ENCODE data around the gene GHRH.

DNA sequence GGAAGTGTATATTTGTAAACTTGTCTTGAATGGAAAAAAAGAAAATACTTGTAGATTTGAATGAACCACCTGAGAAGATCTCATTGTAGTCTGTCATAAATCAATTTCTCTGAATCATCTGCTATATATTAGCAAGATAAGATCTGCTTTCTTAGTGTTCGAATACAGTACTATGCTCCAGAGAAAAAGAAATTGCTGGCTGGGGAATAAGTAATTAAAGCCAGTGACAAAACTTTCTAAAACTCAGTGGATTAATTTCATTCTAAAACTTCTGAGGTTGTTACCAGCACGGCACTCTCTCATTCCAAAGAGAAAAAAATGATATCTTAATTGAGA is 59.8 kb downstream of the GHRH start:
- TF ChIP-seq, protein P1, sequence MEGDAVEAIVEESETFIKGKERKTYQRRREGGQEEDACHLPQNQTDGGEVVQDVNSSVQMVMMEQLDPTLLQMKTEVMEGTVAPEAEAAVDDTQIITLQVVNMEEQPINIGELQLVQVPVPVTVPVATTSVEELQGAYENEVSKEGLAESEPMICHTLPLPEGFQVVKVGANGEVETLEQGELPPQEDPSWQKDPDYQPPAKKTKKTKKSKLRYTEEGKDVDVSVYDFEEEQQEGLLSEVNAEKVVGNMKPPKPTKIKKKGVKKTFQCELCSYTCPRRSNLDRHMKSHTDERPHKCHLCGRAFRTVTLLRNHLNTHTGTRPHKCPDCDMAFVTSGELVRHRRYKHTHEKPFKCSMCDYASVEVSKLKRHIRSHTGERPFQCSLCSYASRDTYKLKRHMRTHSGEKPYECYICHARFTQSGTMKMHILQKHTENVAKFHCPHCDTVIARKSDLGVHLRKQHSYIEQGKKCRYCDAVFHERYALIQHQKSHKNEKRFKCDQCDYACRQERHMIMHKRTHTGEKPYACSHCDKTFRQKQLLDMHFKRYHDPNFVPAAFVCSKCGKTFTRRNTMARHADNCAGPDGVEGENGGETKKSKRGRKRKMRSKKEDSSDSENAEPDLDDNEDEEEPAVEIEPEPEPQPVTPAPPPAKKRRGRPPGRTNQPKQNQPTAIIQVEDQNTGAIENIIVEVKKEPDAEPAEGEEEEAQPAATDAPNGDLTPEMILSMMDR (conservative IDR thresholded peaks at IDR 0.05; ENCODE audit: low read length): no peak
- TF ChIP-seq EZH2phosphoT487 (IDR thresholded peaks at IDR 0.05; ENCODE audit: borderline replicate concordance, low read depth, low read length): no peak
